K562 (cell line): ENCODE measurements around the gene CEP57. TPM values are rescaled to one million over a fixed set of nuclear protein-coding genes. Genes with fewer than 3 reads are reported as not detected.

ENCODE experiments used
- HLTF ChIP-seq: fragments of 450-650 bp; IDR thresholded peaks from 2 replicates; pipeline ENCODE4 v1.6.1; 2016
- TAF9B ChIP-seq: fragments of 450-650 bp; IDR thresholded peaks from 2 replicates; pipeline ENCODE4 v1.6.1; 2018; ENCODE audit warnings: mild to moderate bottlenecking; ENCODE audit not compliant: partially characterized antibody
- TFAM ChIP-seq: fragments of 250-450 bp; sonication (Bioruptor Pico); conservative IDR thresholded peaks from 2 replicates; pipeline ENCODE4 v1.5.0; 2021; ENCODE audit warnings: mild to moderate bottlenecking, moderate library complexity
- ZNF79 ChIP-seq: fragments of 250-450 bp; sonication (Bioruptor Pico); IDR thresholded peaks from 2 replicates; pipeline ENCODE4 v1.4.0; 2020; ENCODE audit warnings: low read depth, mild to moderate bottlenecking, moderate library complexity
- polyA plus RNA-seq, 8 experiments: library from polyadenylated mRNA; depleted of rRNA in 4 of 8; stranded (reverse) in 5 of 8; unstranded in 3 of 8; fragments of >200 nt; fragmentation: Nextera tagmentation in 2 of 8; fragmentation: Illumina TruSeq in 1 of 8; extraction: Ambion mirVana in 2 of 8; extraction: Trizol in 1 of 8; gene quantifications; 2 replicates each; pipeline versions ENCODE4 v1.2.1 to v1.2.3, GENCODE V29; 2011 to 2014; ENCODE audit warnings: inconsistent platforms in 1 of 8, missing spikeins in 1 of 8
- total RNA-seq, 7 experiments: library from RNA; depleted of rRNA in 6 of 7; stranded (reverse); fragments of >200 nt in 6 of 7; fragmentation: Illumina TruSeq in 2 of 7; extraction: Trizol in 2 of 7; gene quantifications; 2 replicates each; pipeline versions ENCODE4 v1.2.1 to v1.2.3, GENCODE V29; 2011 to 2021; ENCODE audit warnings: low replicate concordance in 1 of 7
- TF ChIP-seq, protein P1 (sequence below), 2 experiments: fragments of 450-650 bp; conservative IDR thresholded peaks; 2 replicates each; pipeline ENCODE4 v1.6.1; 2017; ENCODE audit warnings: mild to moderate bottlenecking in 2 of 2, moderate library complexity in 2 of 2
- TF ChIP-seq, protein P2 (sequence below): sonication (generic); formaldehyde crosslinking; IDR thresholded peaks from 2 replicates; pipeline ENCODE4 v1.8.1; 2023; ENCODE audit warnings: missing genetic modification reagents, mild to moderate bottlenecking, borderline replicate concordance
- TF ChIP-seq, protein P3 (sequence below): sonication (generic); formaldehyde crosslinking; IDR thresholded peaks from 2 replicates; pipeline ENCODE4 v1.8.1; 2023; ENCODE audit warnings: mild to moderate bottlenecking, missing genetic modification reagents
- TF ChIP-seq, protein P4 (sequence below): IDR thresholded peaks from 2 replicates; pipeline ENCODE4 v1.6.1; 2014; ENCODE audit warnings: antibody characterized with exemption

Gene CEP57
- total and polyA plus RNA-seq, 9 of the 15 experiments (the other 6 are each of a cell fraction or from before 2014, with no cell fraction given), result 25.1 to 88.1 (median 65.2) TPM

DNA sequence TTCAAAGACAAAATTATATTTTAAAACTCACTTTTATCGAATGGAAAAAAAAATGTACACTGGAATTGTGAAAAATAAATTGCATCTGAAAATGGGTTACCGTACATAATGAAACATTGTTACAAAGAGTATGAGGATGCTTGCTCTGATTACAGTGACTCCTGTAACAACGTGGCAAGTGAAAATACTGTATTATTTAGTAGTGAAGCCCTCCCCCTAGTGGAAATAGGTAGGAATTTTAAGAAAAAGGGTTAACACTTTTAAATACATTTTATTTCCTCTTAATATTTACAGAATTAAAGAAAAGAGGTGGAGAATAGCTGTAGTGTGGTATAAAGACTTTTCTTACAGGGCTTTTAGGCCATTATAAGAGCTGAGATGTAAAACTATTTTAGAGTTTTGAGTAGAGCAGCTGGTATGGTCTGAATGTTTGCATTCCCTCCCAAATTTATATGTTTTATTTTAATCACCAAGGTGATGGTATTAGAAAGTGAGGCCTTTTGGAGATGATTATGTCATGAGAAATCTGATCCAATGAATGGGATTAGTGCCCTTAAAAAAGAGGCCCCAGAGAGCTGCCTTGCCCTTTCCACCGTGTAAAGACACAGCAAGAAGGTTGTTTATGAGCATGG, 25.9 kb upstream of the CEP57 start (continued):
- TF ChIP-seq, protein P1, sequence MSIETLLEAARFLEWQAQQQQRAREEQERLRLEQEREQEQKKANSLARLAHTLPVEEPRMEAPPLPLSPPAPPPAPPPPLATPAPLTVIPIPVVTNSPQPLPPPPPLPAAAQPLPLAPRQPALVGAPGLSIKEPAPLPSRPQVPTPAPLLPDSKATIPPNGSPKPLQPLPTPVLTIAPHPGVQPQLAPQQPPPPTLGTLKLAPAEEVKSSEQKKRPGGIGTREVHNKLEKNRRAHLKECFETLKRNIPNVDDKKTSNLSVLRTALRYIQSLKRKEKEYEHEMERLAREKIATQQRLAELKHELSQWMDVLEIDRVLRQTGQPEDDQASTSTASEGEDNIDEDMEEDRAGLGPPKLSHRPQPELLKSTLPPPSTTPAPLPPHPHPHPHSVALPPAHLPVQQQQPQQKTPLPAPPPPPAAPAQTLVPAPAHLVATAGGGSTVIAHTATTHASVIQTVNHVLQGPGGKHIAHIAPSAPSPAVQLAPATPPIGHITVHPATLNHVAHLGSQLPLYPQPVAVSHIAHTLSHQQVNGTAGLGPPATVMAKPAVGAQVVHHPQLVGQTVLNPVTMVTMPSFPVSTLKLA (conservative IDR thresholded peaks at IDR 0.05), result peak; percentile 56 to 64; a peak in 3 of 4 replicates
- TF ChIP-seq HLTF, result no peak
- no peak for TF ChIP-seq ZNF79
- TF ChIP-seq, protein P2, sequence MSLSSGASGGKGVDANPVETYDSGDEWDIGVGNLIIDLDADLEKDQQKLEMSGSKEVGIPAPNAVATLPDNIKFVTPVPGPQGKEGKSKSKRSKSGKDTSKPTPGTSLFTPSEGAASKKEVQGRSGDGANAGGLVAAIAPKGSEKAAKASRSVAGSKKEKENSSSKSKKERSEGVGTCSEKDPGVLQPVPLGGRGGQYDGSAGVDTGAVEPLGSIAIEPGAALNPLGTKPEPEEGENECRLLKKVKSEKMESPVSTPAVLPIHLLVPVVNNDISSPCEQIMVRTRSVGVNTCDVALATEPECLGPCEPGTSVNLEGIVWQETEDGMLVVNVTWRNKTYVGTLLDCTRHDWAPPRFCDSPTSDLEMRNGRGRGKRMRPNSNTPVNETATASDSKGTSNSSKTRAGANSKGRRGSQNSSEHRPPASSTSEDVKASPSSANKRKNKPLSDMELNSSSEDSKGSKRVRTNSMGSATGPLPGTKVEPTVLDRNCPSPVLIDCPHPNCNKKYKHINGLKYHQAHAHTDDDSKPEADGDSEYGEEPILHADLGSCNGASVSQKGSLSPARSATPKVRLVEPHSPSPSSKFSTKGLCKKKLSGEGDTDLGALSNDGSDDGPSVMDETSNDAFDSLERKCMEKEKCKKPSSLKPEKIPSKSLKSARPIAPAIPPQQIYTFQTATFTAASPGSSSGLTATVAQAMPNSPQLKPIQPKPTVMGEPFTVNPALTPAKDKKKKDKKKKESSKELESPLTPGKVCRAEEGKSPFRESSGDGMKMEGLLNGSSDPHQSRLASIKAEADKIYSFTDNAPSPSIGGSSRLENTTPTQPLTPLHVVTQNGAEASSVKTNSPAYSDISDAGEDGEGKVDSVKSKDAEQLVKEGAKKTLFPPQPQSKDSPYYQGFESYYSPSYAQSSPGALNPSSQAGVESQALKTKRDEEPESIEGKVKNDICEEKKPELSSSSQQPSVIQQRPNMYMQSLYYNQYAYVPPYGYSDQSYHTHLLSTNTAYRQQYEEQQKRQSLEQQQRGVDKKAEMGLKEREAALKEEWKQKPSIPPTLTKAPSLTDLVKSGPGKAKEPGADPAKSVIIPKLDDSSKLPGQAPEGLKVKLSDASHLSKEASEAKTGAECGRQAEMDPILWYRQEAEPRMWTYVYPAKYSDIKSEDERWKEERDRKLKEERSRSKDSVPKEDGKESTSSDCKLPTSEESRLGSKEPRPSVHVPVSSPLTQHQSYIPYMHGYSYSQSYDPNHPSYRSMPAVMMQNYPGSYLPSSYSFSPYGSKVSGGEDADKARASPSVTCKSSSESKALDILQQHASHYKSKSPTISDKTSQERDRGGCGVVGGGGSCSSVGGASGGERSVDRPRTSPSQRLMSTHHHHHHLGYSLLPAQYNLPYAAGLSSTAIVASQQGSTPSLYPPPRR, result no peak
- no peak for TF ChIP-seq TFAM (CRISPR knock-in tag)
- TF ChIP-seq, protein P3, sequence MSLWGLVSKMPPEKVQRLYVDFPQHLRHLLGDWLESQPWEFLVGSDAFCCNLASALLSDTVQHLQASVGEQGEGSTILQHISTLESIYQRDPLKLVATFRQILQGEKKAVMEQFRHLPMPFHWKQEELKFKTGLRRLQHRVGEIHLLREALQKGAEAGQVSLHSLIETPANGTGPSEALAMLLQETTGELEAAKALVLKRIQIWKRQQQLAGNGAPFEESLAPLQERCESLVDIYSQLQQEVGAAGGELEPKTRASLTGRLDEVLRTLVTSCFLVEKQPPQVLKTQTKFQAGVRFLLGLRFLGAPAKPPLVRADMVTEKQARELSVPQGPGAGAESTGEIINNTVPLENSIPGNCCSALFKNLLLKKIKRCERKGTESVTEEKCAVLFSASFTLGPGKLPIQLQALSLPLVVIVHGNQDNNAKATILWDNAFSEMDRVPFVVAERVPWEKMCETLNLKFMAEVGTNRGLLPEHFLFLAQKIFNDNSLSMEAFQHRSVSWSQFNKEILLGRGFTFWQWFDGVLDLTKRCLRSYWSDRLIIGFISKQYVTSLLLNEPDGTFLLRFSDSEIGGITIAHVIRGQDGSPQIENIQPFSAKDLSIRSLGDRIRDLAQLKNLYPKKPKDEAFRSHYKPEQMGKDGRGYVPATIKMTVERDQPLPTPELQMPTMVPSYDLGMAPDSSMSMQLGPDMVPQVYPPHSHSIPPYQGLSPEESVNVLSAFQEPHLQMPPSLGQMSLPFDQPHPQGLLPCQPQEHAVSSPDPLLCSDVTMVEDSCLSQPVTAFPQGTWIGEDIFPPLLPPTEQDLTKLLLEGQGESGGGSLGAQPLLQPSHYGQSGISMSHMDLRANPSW (CRISPR knock-in tag), result no peak
- TF ChIP-seq, protein P4, sequence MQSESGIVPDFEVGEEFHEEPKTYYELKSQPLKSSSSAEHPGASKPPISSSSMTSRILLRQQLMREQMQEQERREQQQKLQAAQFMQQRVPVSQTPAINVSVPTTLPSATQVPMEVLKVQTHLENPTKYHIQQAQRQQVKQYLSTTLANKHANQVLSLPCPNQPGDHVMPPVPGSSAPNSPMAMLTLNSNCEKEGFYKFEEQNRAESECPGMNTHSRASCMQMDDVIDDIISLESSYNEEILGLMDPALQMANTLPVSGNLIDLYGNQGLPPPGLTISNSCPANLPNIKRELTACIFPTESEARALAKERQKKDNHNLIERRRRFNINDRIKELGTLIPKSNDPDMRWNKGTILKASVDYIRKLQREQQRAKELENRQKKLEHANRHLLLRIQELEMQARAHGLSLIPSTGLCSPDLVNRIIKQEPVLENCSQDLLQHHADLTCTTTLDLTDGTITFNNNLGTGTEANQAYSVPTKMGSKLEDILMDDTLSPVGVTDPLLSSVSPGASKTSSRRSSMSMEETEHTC, result no peak
- peak; percentile 13 for TF ChIP-seq TAF9B
